HFFc6 (cell line): ENCODE measurements around the gene DHDH. TPM values are rescaled to one million over a fixed set of nuclear protein-coding genes. Genes with fewer than 3 reads are reported as not detected.

Source experiments
- DNase-seq: peaks from one replicate; pipeline ENCODE4 v3.0.0-alpha.2; 2018
- H3K27ac Mint-ChIP-seq: 2 replicates; pipeline ENCODE4 v1.8.0; 2020; ENCODE audit warnings: mild to moderate bottlenecking, mixed read lengths
- H3K27me3 Mint-ChIP-seq: 2 replicates; pipeline ENCODE4 v1.8.0; 2021; ENCODE audit warnings: mild to moderate bottlenecking, moderate library complexity, mixed read lengths; ENCODE audit not compliant: insufficient read depth
- H3K36me3 Mint-ChIP-seq: 2 replicates; pipeline ENCODE4 v1.8.0; 2021; ENCODE audit warnings: low read depth, mixed read lengths
- H3K4me1 Mint-ChIP-seq: 2 replicates; pipeline ENCODE4 v1.8.0; 2020; ENCODE audit warnings: low read depth, mixed read lengths
- H3K4me3 Mint-ChIP-seq: 2 replicates; pipeline ENCODE4 v1.8.0; 2020; ENCODE audit warnings: mild to moderate bottlenecking, moderate library complexity, mixed read lengths
- H3K9me3 Mint-ChIP-seq: 2 replicates; pipeline ENCODE4 v1.8.0; 2020; ENCODE audit warnings: mild to moderate bottlenecking, mixed read lengths
- CTCF ChIP-seq: fragments of 200-600 bp; sonication (generic); IDR thresholded peaks from 2 replicates; pipeline ENCODE4 v1.5.0; 2021; ENCODE audit warnings: antibody characterized with exemption, mild to moderate bottlenecking
- total RNA-seq, 6 experiments: library from RNA; stranded (reverse); fragmentation: NEBNext Ultra II Directional; extraction: Animal tissue kit (Norgen Biotek cat#: 25700); gene quantifications; 2 replicates in 1 of 6; 3 replicates in 5 of 6; pipeline ENCODE4 v1.2.3, GENCODE V29; 2021

Gene DHDH
- total RNA-seq, 6 experiments from 2014 or later: not detected

GRCh38 chr19:48991011-48991609 is 57.6 kb downstream of the DHDH start:
- TF ChIP-seq CTCF: no peak
- peak overlapping the region; percentile 40 for H3K27ac Mint-ChIP-seq
- peaks cover 35% of the 10 kb centered on the region for H3K36me3 Mint-ChIP-seq
- DNase-seq: no peak
- H3K4me3 Mint-ChIP-seq: peak overlapping the region; percentile 99; the same call in 1 of the 2 replicates
- H3K27me3 Mint-ChIP-seq: peaks cover 2% of the 10 kb centered on the region; the same call in 1 of the 2 replicates
- H3K4me1 Mint-ChIP-seq: peaks cover 30% of the 10 kb centered on the region
- H3K9me3 Mint-ChIP-seq: no peaks in the 10 kb centered on the region

DNA sequence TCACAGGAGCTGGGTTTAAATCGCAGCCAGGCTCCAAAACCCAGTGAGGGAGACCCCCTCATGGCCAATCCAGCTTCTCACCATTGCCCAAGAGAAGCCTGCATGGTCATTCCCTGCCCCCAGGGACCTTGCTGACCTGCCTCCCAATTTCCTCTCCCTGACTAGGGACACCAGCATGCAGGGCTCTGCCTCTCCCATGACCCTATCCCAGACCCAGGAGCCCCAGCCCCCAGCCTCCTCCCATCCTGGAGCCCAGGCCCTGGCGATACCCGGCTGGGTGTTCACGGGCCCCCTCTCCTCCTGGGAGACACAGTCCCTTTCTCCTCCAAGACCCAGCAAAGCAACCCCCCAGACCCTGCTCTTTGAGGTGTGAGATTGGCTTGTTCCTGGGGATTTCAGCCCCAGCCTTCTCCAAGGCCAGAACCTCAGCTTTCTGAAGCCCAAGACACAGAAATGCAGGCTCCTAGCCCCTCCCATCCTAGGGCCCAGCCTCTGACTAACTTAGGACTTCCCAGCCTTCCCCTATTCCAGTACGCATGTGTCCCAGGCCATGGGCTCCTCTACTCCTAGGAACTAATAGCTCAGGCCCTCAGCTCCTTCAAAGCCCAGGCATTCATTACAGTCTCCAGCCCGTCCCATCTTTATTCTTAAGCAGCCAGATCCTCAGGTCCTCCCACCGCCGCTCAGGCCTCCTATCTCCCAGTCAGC is 58.5 kb downstream of the DHDH start:
- peak overlapping the region; percentile 99 for H3K4me3 Mint-ChIP-seq
- H3K36me3 Mint-ChIP-seq: peaks cover 35% of the 10 kb centered on the region

GRCh38 chr19:48992581-48993174 is 59.2 kb downstream of the DHDH start:
- peak overlapping the region; percentile 99 for H3K4me3 Mint-ChIP-seq
- H3K4me1 Mint-ChIP-seq: peaks cover 32% of the 10 kb centered on the region
- peak overlapping the region; percentile 95 for H3K27ac Mint-ChIP-seq
- H3K9me3 Mint-ChIP-seq: no peaks in the 10 kb centered on the region
- no peak for DNase-seq
- peaks cover 2% of the 10 kb centered on the region; the same call in 1 of the 2 replicates for H3K27me3 Mint-ChIP-seq
- peaks cover 35% of the 10 kb centered on the region for H3K36me3 Mint-ChIP-seq
- TF ChIP-seq CTCF: no peak

More for the DNA sequence above, 58.5 kb downstream of the DHDH start:
- Mint-ChIP-seq H3K9me3 (no peaks in the 10 kb centered on the region), H3K27me3 (peaks cover 2% of the 10 kb centered on the region; the same call in 1 of the 2 replicates), H3K27ac (peak overlapping the region; percentile 95), H3K4me1 (peaks cover 30% of the 10 kb centered on the region)
- no peak for TF ChIP-seq CTCF
- DNase-seq: peak; percentile 80

DNA sequence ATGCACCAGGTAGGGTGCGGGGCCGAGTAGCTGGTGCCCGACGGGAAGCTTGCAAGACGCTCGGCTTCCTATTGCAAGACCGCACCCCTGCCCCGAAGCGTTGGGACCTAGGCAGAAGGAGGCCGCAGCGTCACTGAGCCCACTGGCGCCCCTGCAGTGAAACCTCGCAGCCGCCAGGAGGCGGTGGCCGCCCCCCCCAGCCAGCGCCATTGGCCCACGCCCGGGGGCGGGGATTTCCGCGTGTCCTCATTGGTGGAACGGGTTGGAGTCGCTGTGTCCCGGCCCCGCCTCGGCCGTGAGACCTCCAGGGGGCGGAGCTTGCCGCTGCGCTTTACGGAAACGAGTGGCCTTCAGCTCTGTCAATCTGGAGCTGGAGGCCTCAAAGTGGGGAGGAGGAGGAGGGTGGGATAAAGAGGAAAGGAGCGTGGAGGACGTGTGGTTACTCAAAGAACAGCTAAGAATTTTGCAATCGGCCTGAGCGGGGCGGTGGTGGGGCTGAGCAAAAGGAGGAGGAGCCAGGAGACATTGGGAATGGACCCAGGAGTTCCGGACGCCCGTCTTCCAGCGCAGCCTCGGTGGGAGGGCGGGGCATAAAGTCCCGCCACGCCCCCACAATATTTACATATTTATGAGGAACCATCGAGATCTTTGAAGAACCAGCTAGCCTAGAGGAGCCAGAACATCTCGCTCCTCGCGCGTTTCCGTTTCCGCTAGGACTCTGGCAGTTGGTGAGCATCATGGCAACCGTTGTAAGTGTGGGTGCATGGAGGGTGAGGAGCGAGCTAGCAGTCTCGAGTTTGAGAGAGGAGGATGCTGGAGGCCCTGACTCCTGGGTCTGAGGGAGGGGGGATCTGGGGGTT is 59.9 kb downstream of the DHDH start, which contains the start of the genes GYS1 and RUVBL2:
GYS1 (minus strand) TSS at position 135 of the 860 bp plus-strand sequence. CDS start 197 bp downstream, outside the sequence.
RUVBL2 (plus strand) TSS at position 713 of the 860 bp plus-strand sequence; CDS start at position 738, 25 bp downstream.
- peak within 1 kb of the TSS; percentile 99 for H3K4me3 Mint-ChIP-seq
- peak; percentile 99 for DNase-seq
- H3K27me3 Mint-ChIP-seq: peaks cover 2% of the 10 kb centered on the region; the same call in 1 of the 2 replicates
- peaks cover 29% of the 10 kb centered on the region for H3K36me3 Mint-ChIP-seq
- peak within 1 kb of the TSS; percentile 95 for H3K27ac Mint-ChIP-seq
- peak; percentile 99 for TF ChIP-seq CTCF
- peaks cover 38% of the 10 kb centered on the region for H3K4me1 Mint-ChIP-seq
- no peaks in the 10 kb centered on the region for H3K9me3 Mint-ChIP-seq

- peaks cover 2% of the 10 kb centered on the region; the same call in 1 of the 2 replicates for H3K27me3 Mint-ChIP-seq
- TF ChIP-seq CTCF: no peak
- peaks cover 38% of the 10 kb centered on the region for H3K4me1 Mint-ChIP-seq
- H3K4me3 Mint-ChIP-seq: peak overlapping the region; percentile 99
- no peak for DNase-seq
- peaks cover 24% of the 10 kb centered on the region for H3K36me3 Mint-ChIP-seq
- H3K9me3 Mint-ChIP-seq: no peaks in the 10 kb centered on the region
- H3K27ac Mint-ChIP-seq: peak overlapping the region; percentile 95
These were observed 60.5 kb downstream of the DHDH start for GRCh38 chr19:48994035-48994386.
